Neural progenitor cell (in vitro differentiated cells): ENCODE data around the gene UBN2. TPM values are rescaled to one million over a fixed set of nuclear protein-coding genes. Genes with fewer than 3 reads are reported as not detected.

Source experiments
- DNase-seq: peaks from one replicate; pipeline ENCODE4 v3.0.0-alpha.2; 2016; ENCODE audit warnings: low spot score
- H2AFZ ChIP-seq: fragments of 200-600 bp; sonication (generic); replicated peaks from 2 replicates; pipeline ENCODE4 v1.6.1; 2016; ENCODE audit warnings: antibody characterized with exemption
- H3F3A ChIP-seq: fragments of 200-600 bp; sonication (generic); 2 replicates; pipeline ENCODE4 v1.6.1; 2016; ENCODE audit warnings: antibody characterized with exemption, low read depth
- H3K27ac ChIP-seq: fragments of 200-600 bp; sonication (generic); 2 replicates; pipeline ENCODE4 v1.5.1; 2016; ENCODE audit warnings: mild to moderate bottlenecking
- H3K27me3 ChIP-seq: fragments of 200-600 bp; sonication (generic); 2 replicates; pipeline ENCODE4 v1.6.1; 2016; ENCODE audit warnings: mild to moderate bottlenecking, moderate library complexity
- H3K36me3 ChIP-seq: fragments of 200-600 bp; sonication (generic); 2 replicates; pipeline ENCODE4 v1.5.1; 2016
- H3K4me1 ChIP-seq: fragments of 200-600 bp; sonication (generic); 2 replicates; pipeline ENCODE4 v1.6.1; 2016; ENCODE audit warnings: mixed run types
- H3K4me2 ChIP-seq: fragments of 200-600 bp; sonication (generic); 2 replicates; pipeline ENCODE4 v1.6.1; 2016
- H3K4me3 ChIP-seq: fragments of 200-600 bp; sonication (generic); 2 replicates; pipeline ENCODE4 v1.5.1; 2016
- H3K79me2 ChIP-seq: fragments of 200-600 bp; sonication (generic); 2 replicates; pipeline ENCODE4 v1.6.1; 2016; ENCODE audit warnings: low read depth
- H3K9ac ChIP-seq: fragments of 200-600 bp; sonication (generic); 2 replicates; pipeline ENCODE4 v1.6.1; 2016
- H3K9me3 ChIP-seq: fragments of 200-600 bp; sonication (generic); 2 replicates; pipeline ENCODE4 v1.5.1; 2016; ENCODE audit warnings: low read depth
- H4K20me1 ChIP-seq: fragments of 200-600 bp; sonication (generic); 2 replicates; pipeline ENCODE4 v1.6.1; 2016; ENCODE audit warnings: low read depth
- H3K27ac Mint-ChIP-seq: 3 replicates; pipeline ENCODE4 v1.8.0; 2021; ENCODE audit warnings: mixed read lengths
- H3K27me3 Mint-ChIP-seq: 2 replicates; pipeline ENCODE4 v1.8.0; 2022; ENCODE audit warnings: low read depth, mild to moderate bottlenecking, inconsistent platforms, moderate library complexity, mixed read lengths; ENCODE audit not compliant: insufficient read depth
- H3K36me3 Mint-ChIP-seq: 3 replicates; pipeline ENCODE4 v1.8.0; 2021; ENCODE audit warnings: mixed read lengths
- H3K4me1 Mint-ChIP-seq: 3 replicates; pipeline ENCODE4 v1.8.0; 2021; ENCODE audit warnings: mixed read lengths
- H3K4me3 Mint-ChIP-seq: 3 replicates; pipeline ENCODE4 v1.8.0; 2021; ENCODE audit warnings: mild to moderate bottlenecking, moderate library complexity, mixed read lengths
- H3K9me3 Mint-ChIP-seq: 3 replicates; pipeline ENCODE4 v1.8.0; 2020; ENCODE audit warnings: mixed read lengths
- EZH2 ChIP-seq: fragments of 200-600 bp; sonication (generic); IDR thresholded peaks from 2 replicates; pipeline ENCODE4 v1.6.1; 2017; ENCODE audit warnings: antibody characterized with exemption, mild to moderate bottlenecking, moderate library complexity
- EZH2phosphoT487 ChIP-seq: fragments of 200-600 bp; sonication (generic); IDR thresholded peaks from 2 replicates; pipeline ENCODE4 v1.6.1; 2017; ENCODE audit warnings: antibody characterized with exemption
- total RNA-seq: library from RNA; depleted of rRNA; stranded (reverse); fragments of >200 nt; gene quantifications from 2 replicates; pipeline ENCODE4 v1.2.3, GENCODE V29; 2015; ENCODE audit warnings: low replicate concordance
- TF ChIP-seq, protein P1 (sequence below): fragments of 200-600 bp; sonication (generic); IDR thresholded peaks from 2 replicates; pipeline ENCODE4 v1.5.1; 2017; ENCODE audit warnings: antibody characterized with exemption, mild to moderate bottlenecking

Gene UBN2
- total RNA-seq, 1 donor from 2014 or later, result 19.5 TPM

- Histone ChIP-seq H3K9ac (no peak overlapping the region), H3K27me3 (no peaks in the 10 kb centered on the region), H3K4me2 (no peak overlapping the region), H3K79me2 (no peaks in the 10 kb centered on the region), H3F3A (no peaks in the 10 kb centered on the region), H3K36me3 (peaks cover 10% of the 10 kb centered on the region), H3K27ac (no peak overlapping the region), H3K4me1 (no peaks in the 10 kb centered on the region), H3K9me3 (no peaks in the 10 kb centered on the region), H3K4me3 (no peak overlapping the region), H4K20me1 (no peaks in the 10 kb centered on the region), H2AFZ (no peak overlapping the region)
- DNase-seq, result no peak
- Mint-ChIP-seq H3K36me3 (peaks cover 15% of the 10 kb centered on the region), H3K27ac (no peak overlapping the region), H3K27me3 (no peaks in the 10 kb centered on the region), H3K4me1 (no peaks in the 10 kb centered on the region), H3K4me3 (no peak overlapping the region), H3K9me3 (no peaks in the 10 kb centered on the region)
- TF ChIP-seq, protein P1, sequence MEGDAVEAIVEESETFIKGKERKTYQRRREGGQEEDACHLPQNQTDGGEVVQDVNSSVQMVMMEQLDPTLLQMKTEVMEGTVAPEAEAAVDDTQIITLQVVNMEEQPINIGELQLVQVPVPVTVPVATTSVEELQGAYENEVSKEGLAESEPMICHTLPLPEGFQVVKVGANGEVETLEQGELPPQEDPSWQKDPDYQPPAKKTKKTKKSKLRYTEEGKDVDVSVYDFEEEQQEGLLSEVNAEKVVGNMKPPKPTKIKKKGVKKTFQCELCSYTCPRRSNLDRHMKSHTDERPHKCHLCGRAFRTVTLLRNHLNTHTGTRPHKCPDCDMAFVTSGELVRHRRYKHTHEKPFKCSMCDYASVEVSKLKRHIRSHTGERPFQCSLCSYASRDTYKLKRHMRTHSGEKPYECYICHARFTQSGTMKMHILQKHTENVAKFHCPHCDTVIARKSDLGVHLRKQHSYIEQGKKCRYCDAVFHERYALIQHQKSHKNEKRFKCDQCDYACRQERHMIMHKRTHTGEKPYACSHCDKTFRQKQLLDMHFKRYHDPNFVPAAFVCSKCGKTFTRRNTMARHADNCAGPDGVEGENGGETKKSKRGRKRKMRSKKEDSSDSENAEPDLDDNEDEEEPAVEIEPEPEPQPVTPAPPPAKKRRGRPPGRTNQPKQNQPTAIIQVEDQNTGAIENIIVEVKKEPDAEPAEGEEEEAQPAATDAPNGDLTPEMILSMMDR, result no peak
- TF ChIP-seq EZH2phosphoT487 (no peak), EZH2 (no peak)
Observed at GRCh38 chr7:139242741-139243281, 11.8 kb downstream of the UBN2 start.

DNA sequence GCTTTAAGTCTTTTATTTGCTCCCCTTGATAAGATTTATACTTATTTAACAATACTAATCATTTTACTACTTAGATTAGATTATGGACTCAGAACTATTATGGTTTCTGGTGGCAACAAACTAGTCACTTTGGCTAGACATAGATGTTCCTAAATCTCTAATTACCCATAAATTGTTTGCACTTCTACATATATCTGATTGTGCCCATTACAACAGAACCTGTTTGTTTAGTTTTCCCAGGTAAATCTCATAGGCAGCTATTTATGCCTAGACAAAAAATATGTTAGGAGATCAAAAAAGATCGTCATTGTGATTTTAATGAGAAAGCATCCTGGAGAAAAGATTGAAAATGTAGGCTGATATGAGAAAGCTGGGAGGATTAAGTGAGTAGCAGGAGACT lies 14.4 kb downstream of the UBN2 start:
- H3K4me2 ChIP-seq, result no peak overlapping the region
- H4K20me1 ChIP-seq, result no peaks in the 10 kb centered on the region
- no peak overlapping the region for H3K27ac Mint-ChIP-seq
- no peak overlapping the region for H3K4me3 ChIP-seq
- DNase-seq, result no peak
- no peak overlapping the region for H2AFZ ChIP-seq
- H3K27me3 Mint-ChIP-seq, result no peaks in the 10 kb centered on the region
- no peaks in the 10 kb centered on the region for H3K9me3 ChIP-seq
- H3K27ac ChIP-seq, result no peak overlapping the region
- H3K36me3 Mint-ChIP-seq, result peaks cover 12% of the 10 kb centered on the region
- H3K4me1 Mint-ChIP-seq, result no peaks in the 10 kb centered on the region
- no peak overlapping the region for H3K4me3 Mint-ChIP-seq
- H3K9ac ChIP-seq, result no peak overlapping the region
- no peaks in the 10 kb centered on the region for H3K27me3 ChIP-seq
- TF ChIP-seq EZH2, result no peak
- H3K79me2 ChIP-seq, result no peaks in the 10 kb centered on the region
- peaks cover 10% of the 10 kb centered on the region for H3K36me3 ChIP-seq
- no peaks in the 10 kb centered on the region for H3K9me3 Mint-ChIP-seq
- no peaks in the 10 kb centered on the region for H3K4me1 ChIP-seq
- no peaks in the 10 kb centered on the region for H3F3A ChIP-seq

DNA sequence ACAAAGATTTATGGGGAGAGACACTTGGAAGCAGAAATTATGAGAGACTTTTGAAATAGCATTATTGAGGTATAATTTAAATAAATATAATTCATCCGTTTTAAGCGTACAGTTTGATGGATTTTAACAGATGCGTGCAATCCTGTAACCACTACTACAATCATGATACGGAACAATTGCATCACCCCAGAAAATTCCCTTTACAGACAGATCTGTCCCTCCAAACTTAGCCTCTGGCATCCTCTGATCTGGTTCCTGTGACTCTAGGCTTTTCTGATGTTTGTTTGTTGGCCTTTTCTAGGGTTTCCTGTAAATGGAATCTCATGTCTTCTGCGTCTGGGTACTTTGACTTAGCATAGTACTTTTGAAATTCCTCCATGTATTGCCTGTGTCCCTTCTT lies 15.5 kb downstream of the UBN2 start:
- H3K4me3 ChIP-seq, result no peak overlapping the region
- no peak overlapping the region for H3K27ac ChIP-seq
- H3K36me3 Mint-ChIP-seq, result peaks cover 13% of the 10 kb centered on the region
- H4K20me1 ChIP-seq, result no peaks in the 10 kb centered on the region
- no peak overlapping the region for H3K4me3 Mint-ChIP-seq
- no peaks in the 10 kb centered on the region for H3K27me3 ChIP-seq
- H3K9me3 ChIP-seq, result no peaks in the 10 kb centered on the region
- no peak overlapping the region for H3K9ac ChIP-seq
- no peaks in the 10 kb centered on the region for H3K79me2 ChIP-seq
- peaks cover 10% of the 10 kb centered on the region for H3K36me3 ChIP-seq
- no peak overlapping the region for H3K27ac Mint-ChIP-seq
- TF ChIP-seq, protein P1, result no peak
- TF ChIP-seq EZH2phosphoT487 (no peak), EZH2 (no peak)
- H3K4me1 ChIP-seq, result no peaks in the 10 kb centered on the region
- H2AFZ ChIP-seq, result no peak overlapping the region
- H3F3A ChIP-seq, result no peaks in the 10 kb centered on the region
- DNase-seq, result no peak
- no peaks in the 10 kb centered on the region for H3K4me1 Mint-ChIP-seq
- H3K9me3 Mint-ChIP-seq, result no peaks in the 10 kb centered on the region
- H3K27me3 Mint-ChIP-seq, result no peaks in the 10 kb centered on the region
- H3K4me2 ChIP-seq, result no peak overlapping the region

GRCh38 chr7:139246905-139247304 lies 15.9 kb downstream of the UBN2 start:
- no peaks in the 10 kb centered on the region for H4K20me1 ChIP-seq
- no peak overlapping the region for H2AFZ ChIP-seq
- Mint-ChIP-seq H3K27me3 (no peaks in the 10 kb centered on the region), H3K9me3 (no peaks in the 10 kb centered on the region), H3K36me3 (peaks cover 17% of the 10 kb centered on the region), H3K27ac (no peak overlapping the region), H3K4me1 (no peaks in the 10 kb centered on the region), H3K4me3 (no peak overlapping the region)
- no peaks in the 10 kb centered on the region for H3K9me3 ChIP-seq
- H3K4me1 ChIP-seq, result no peaks in the 10 kb centered on the region
- H3K4me3 ChIP-seq, result no peak overlapping the region
- no peak overlapping the region for H3K27ac ChIP-seq
- H3K36me3 ChIP-seq, result peaks cover 10% of the 10 kb centered on the region
- no peaks in the 10 kb centered on the region for H3F3A ChIP-seq
- no peak for DNase-seq
- no peaks in the 10 kb centered on the region for H3K27me3 ChIP-seq
- no peaks in the 10 kb centered on the region for H3K79me2 ChIP-seq
- H3K4me2 ChIP-seq, result no peak overlapping the region
- TF ChIP-seq EZH2 (no peak), EZH2phosphoT487 (no peak)
- TF ChIP-seq, protein P1, result no peak
- no peak overlapping the region for H3K9ac ChIP-seq
